Measurements from ENCODE around the gene IFNAR1. TPM values are rescaled to one million over a fixed set of nuclear protein-coding genes. Genes with fewer than 3 reads are reported as not detected.

Gene IFNAR1
- polyA plus RNA-seq, 1 donor from 2014 or later: 15.5 TPM

DNA sequence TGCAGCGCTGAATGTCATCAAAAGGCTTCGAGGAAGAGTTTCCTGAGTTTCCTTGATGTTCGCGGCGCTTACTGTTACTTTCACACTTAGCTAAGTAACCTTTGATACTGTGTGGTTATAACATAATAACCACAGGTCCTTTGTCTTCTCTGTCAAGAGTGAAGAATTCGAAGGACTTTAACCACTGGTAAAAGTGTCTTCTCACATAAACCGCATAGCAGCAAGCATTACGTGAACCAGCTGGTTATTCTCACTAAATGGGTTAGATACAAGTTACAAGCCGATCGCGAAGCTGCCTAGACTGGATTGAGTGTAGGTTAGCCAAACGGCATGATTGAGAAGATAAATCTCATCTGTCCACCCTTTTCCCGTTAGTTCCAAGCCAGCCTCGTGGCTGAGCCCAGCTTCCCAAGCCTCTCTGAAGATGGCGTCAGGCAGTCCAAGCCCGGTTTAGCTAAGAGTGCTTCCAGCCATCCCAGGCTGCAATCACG lies 60.1 kb downstream of the IFNAR1 start:
- Histone ChIP-seq H3K4me3 (ENCODE audit: low read length) (no peak overlapping the region), H2AFZ (ENCODE audit: low read depth, low read length) (no peak overlapping the region), H3K9ac (ENCODE audit: low read length) (no peak overlapping the region), H4K20me1 (ENCODE audit: insufficient read depth) (no peaks in the 10 kb centered on the region), H3K79me2 (replicated peaks; ENCODE audit: insufficient read depth, low read length) (no peaks in the 10 kb centered on the region), H3K9me2 (ENCODE audit: insufficient read depth, low read length) (no peaks in the 10 kb centered on the region), H3K4me2 (ENCODE audit: low read length) (no peak overlapping the region), H3K9me3 (ENCODE audit: low read length) (no peaks in the 10 kb centered on the region), H3K27me3 (ENCODE audit: insufficient read depth, low read depth, low read length) (no peaks in the 10 kb centered on the region), H3K27ac (ENCODE audit: low read length) (no peak overlapping the region), H3F3A (ENCODE audit: insufficient read depth, low read length, poor library complexity, severe bottlenecking) (no peaks in the 10 kb centered on the region), H3K36me3 (ENCODE audit: insufficient read depth, low read length) (no peaks in the 10 kb centered on the region)
- no peak for TF ChIP-seq EZH2 (IDR thresholded peaks at IDR 0.05; ENCODE audit: borderline replicate concordance, insufficient read depth, low read length, poor library complexity, severe bottlenecking)
- TF ChIP-seq SMC3 (conservative IDR thresholded peaks at IDR 0.05; ENCODE audit: poor library complexity): no peak
- no peak for TF ChIP-seq EP300 (conservative IDR thresholded peaks at IDR 0.05; ENCODE audit: poor library complexity, severe bottlenecking)

DNA sequence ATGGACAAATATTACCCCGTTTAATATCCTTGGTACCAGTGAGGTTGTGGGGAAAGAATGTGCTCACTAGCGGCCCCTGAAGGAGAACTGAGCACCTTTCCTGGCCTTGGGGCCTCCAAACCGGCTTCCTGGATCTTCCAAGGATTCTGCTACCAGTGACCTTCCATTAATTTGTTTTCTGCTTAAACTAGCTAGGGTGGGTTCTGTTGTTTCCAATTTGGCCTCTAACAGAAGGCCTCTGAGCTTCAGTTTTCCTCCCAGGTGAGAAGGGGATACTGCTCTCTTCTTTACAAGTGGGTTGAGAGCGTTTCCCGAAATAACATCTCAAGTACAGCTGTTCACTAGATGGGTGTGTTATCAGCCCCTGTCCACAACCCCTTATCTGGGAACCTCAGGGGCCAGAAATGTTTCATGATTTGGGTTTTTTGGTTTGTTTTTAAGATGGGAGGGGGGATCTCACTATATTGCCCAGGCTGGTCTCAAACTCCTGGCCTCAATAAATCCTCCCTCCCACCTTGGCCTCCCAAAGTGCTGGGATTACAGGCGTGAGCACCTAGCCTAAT lies 61.5 kb downstream of the IFNAR1 start:
- no peaks in the 10 kb centered on the region for H3F3A ChIP-seq (ENCODE audit: insufficient read depth, low read length, poor library complexity, severe bottlenecking)
- TF ChIP-seq, protein P1, sequence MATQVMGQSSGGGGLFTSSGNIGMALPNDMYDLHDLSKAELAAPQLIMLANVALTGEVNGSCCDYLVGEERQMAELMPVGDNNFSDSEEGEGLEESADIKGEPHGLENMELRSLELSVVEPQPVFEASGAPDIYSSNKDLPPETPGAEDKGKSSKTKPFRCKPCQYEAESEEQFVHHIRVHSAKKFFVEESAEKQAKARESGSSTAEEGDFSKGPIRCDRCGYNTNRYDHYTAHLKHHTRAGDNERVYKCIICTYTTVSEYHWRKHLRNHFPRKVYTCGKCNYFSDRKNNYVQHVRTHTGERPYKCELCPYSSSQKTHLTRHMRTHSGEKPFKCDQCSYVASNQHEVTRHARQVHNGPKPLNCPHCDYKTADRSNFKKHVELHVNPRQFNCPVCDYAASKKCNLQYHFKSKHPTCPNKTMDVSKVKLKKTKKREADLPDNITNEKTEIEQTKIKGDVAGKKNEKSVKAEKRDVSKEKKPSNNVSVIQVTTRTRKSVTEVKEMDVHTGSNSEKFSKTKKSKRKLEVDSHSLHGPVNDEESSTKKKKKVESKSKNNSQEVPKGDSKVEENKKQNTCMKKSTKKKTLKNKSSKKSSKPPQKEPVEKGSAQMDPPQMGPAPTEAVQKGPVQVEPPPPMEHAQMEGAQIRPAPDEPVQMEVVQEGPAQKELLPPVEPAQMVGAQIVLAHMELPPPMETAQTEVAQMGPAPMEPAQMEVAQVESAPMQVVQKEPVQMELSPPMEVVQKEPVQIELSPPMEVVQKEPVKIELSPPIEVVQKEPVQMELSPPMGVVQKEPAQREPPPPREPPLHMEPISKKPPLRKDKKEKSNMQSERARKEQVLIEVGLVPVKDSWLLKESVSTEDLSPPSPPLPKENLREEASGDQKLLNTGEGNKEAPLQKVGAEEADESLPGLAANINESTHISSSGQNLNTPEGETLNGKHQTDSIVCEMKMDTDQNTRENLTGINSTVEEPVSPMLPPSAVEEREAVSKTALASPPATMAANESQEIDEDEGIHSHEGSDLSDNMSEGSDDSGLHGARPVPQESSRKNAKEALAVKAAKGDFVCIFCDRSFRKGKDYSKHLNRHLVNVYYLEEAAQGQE (IDR thresholded peaks at IDR 0.05; ENCODE audit: borderline replicate concordance): no peak
- no peak for TF ChIP-seq SMC3 (conservative IDR thresholded peaks at IDR 0.05; ENCODE audit: poor library complexity)
- H3K4me2 ChIP-seq (ENCODE audit: low read length): no peak overlapping the region
- H3K4me3 ChIP-seq (ENCODE audit: low read length): no peak overlapping the region
- no peaks in the 10 kb centered on the region for H3K9me3 ChIP-seq (ENCODE audit: low read length)
- H2AFZ ChIP-seq (ENCODE audit: low read depth, low read length): no peak overlapping the region
- H3K9ac ChIP-seq (ENCODE audit: low read length): no peak overlapping the region
- H3K27me3 ChIP-seq (ENCODE audit: insufficient read depth, low read depth, low read length): no peaks in the 10 kb centered on the region
- H3K27ac ChIP-seq (ENCODE audit: low read length): no peak overlapping the region
- no peaks in the 10 kb centered on the region for H4K20me1 ChIP-seq (ENCODE audit: insufficient read depth)
- H3K79me2 ChIP-seq (replicated peaks; ENCODE audit: insufficient read depth, low read length): no peaks in the 10 kb centered on the region
- H3K9me2 ChIP-seq (ENCODE audit: insufficient read depth, low read length): no peaks in the 10 kb centered on the region
- H3K36me3 ChIP-seq (ENCODE audit: insufficient read depth, low read length): no peaks in the 10 kb centered on the region

DNA sequence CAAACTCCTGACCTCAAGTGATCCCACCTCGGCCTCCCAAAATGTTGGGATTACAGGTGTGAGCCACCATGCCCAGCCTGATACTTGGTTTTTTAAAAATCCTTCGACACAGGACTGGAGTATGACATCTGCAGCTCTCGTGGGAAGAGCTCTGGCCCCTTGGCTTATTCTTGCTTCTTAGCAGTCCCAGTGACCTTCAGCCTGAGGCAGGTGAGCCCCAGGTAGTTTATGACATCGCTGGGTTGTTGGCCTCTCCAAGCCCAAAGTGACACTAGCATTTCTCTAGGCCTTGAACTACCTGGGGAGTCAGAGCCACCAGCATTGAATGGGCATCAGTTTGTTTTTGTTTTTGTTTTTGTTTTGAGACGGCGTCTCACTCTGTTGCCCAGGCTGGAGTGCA lies 62.5 kb downstream of the IFNAR1 start:
- no peaks in the 10 kb centered on the region for H3K27me3 ChIP-seq (ENCODE audit: insufficient read depth, low read depth, low read length)
- no peak overlapping the region for H3K9ac ChIP-seq (ENCODE audit: low read length)
- no peaks in the 10 kb centered on the region for H3K9me3 ChIP-seq (ENCODE audit: low read length)
- no peak overlapping the region for H3K4me2 ChIP-seq (ENCODE audit: low read length)
- no peak overlapping the region for H3K27ac ChIP-seq (ENCODE audit: low read length)
- no peaks in the 10 kb centered on the region for H3F3A ChIP-seq (ENCODE audit: insufficient read depth, low read length, poor library complexity, severe bottlenecking)
- H3K4me3 ChIP-seq (ENCODE audit: low read length): no peak overlapping the region
- no peaks in the 10 kb centered on the region for H3K9me2 ChIP-seq (ENCODE audit: insufficient read depth, low read length)
- H2AFZ ChIP-seq (ENCODE audit: low read depth, low read length): no peak overlapping the region
- H3K36me3 ChIP-seq (ENCODE audit: insufficient read depth, low read length): no peaks in the 10 kb centered on the region
- H3K79me2 ChIP-seq (replicated peaks; ENCODE audit: insufficient read depth, low read length): no peaks in the 10 kb centered on the region
- no peaks in the 10 kb centered on the region for H4K20me1 ChIP-seq (ENCODE audit: insufficient read depth)
- TF ChIP-seq MXI1 (conservative IDR thresholded peaks at IDR 0.05; ENCODE audit: poor library complexity, severe bottlenecking) (no peak), SMC3 (conservative IDR thresholded peaks at IDR 0.05; ENCODE audit: poor library complexity) (no peak), RAD21 (conservative IDR thresholded peaks at IDR 0.05) (no peak), POLR2AphosphoS5 (IDR thresholded peaks at IDR 0.05) (no peak), EZH2 (IDR thresholded peaks at IDR 0.05; ENCODE audit: borderline replicate concordance, insufficient read depth, low read length, poor library complexity, severe bottlenecking) (no peak)
- TF ChIP-seq, protein P1 (IDR thresholded peaks at IDR 0.05; ENCODE audit: borderline replicate concordance): no peak
